ENCODE data around the gene FADS1. TPM values are rescaled to one million over a fixed set of nuclear protein-coding genes. Genes with fewer than 3 reads are reported as not detected.

Gene FADS1
- total RNA-seq, 1 donor from 2014 or later: 47.1 TPM

DNA sequence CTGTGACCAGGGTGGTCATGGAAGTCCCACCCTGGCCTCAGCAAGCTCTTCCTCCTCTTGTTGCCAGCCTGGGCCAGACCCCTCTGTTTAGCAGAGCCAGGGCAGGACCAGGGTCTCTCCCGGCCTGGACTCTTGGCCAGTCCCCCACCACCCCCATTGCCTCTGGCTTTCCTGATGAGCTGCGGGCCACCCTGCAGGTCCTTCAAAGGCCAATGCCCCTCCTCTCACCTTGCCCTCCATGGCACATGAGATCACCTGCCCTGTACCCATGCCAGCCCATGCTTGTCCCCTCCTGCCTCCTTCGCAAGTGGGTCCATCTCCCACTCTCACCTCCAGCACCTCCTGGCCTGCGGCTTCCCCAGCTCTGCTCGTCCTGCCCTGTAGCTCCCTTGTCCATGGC lies 21.7 kb upstream of the FADS1 start:
- no peaks in the 10 kb centered on the region for H3K9me3 ChIP-seq
- H3K27me3 ChIP-seq: no peaks in the 10 kb centered on the region
- peaks cover 39 to 46% of the 10 kb centered on the region in 2 donors for H3K36me3 ChIP-seq
- H3K4me1 ChIP-seq: peaks cover 0 to 18% of the 10 kb centered on the region in 2 donors
- DNase-seq (ENCODE audit: low spot score in 2 of 2): no peak
- TF ChIP-seq, protein P1, sequence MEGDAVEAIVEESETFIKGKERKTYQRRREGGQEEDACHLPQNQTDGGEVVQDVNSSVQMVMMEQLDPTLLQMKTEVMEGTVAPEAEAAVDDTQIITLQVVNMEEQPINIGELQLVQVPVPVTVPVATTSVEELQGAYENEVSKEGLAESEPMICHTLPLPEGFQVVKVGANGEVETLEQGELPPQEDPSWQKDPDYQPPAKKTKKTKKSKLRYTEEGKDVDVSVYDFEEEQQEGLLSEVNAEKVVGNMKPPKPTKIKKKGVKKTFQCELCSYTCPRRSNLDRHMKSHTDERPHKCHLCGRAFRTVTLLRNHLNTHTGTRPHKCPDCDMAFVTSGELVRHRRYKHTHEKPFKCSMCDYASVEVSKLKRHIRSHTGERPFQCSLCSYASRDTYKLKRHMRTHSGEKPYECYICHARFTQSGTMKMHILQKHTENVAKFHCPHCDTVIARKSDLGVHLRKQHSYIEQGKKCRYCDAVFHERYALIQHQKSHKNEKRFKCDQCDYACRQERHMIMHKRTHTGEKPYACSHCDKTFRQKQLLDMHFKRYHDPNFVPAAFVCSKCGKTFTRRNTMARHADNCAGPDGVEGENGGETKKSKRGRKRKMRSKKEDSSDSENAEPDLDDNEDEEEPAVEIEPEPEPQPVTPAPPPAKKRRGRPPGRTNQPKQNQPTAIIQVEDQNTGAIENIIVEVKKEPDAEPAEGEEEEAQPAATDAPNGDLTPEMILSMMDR (IDR thresholded peaks at IDR 0.05): no peak
- intact Hi-C loops (cut with DNase I): no loop called here
- H3K4me3 ChIP-seq: no peak overlapping the region
- H3K27ac ChIP-seq: no peak overlapping the region

DNA sequence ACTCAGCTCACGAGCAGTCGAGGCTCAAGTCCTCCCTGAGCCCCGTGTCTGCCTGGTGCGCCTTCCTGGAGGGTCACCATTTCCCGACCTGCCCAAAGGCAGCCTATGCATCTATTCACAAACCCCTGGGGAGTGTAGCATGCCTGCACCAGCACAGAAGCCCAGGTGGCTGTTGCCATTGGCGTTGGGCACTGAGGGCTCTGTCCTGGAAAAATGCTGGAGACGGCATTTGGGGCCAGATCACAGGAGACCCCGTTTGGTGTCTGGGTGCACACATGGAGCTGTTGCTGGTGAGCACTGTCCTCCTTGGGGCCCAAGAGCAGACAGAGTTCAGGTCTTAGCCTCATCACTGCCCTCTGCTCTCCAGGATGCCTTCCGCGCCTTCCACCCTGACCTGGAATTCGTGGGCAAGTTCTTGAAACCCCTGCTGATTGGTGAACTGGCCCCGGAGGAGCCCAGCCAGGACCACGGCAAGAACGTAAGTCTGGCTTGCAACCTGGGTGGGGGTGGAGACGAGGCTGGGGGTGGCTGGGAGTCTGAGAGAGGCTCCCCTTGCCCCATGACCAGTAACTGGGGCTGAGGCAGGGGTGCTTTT lies 20.7 kb upstream of the FADS1 start:
- H3K27me3 ChIP-seq: no peaks in the 10 kb centered on the region
- H3K9me3 ChIP-seq: no peaks in the 10 kb centered on the region
- no peak for DNase-seq (ENCODE audit: low spot score in 2 of 2)
- H3K36me3 ChIP-seq: peaks cover 29 to 36% of the 10 kb centered on the region in 2 donors
- no peak overlapping the region for H3K4me3 ChIP-seq
- intact Hi-C loops (cut with DNase I): no loop called here
- no peak overlapping the region for H3K27ac ChIP-seq
- H3K4me1 ChIP-seq: peaks cover 0 to 27% of the 10 kb centered on the region in 2 donors
- TF ChIP-seq, protein P1 (IDR thresholded peaks at IDR 0.05): no peak

DNA sequence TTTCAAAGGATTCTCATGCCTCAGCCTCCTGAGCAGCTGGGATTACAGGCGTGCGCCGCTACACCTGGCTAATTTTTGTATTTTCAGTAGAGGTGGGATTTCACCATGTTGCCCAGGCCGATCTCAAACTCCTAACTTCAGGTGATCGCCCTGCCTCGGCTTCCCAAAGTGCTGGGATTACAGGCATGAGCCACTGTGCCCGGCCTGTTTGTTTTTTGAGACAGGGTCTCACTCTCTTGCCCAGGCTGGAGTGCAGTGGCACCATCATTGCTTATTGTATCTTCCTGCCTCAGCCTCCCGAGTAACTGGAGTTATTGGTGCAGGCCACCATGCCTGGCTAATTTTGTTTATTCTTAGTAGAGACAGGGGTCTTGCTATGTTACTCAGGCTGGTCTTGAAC lies 19.4 kb upstream of the FADS1 start:
- no peak for DNase-seq (ENCODE audit: low spot score in 2 of 2)

DNA sequence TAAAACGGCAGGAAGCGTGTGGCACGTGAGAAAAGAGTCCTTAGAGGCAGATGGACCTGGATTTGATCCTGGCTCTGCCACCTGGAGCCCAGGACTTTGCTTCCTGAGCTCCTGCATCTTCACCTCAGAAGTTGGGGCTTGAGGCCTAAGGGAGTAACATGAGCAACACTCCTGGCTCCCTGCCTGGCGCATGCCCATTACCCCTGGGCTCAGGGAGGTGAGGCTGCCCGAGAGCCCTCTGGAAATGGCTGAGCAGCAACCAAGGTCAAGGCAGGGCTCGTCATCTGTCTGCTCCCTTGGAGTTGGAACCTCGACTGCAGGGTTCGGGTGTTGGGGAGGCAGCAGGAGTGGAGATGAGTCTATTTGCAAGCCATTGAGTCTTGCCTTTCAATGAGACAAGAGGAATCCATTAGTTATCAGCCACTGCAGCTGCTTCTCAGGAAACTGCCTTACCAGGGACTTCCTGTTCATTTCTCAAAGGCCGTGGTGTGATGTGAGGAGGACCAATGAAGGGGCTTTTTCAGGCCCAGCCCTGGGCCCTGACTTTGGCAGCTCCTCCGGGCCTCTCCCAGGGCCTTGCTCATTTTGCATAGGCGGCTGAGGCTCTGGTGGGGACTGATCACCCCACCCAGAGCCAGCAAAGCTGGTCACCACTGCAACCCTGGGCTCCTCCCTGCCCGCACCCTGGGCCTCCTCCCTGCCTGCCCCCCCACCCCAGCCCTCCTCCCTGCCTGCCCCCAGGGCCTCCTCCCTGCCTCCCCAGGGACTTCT lies 17.7 kb upstream of the FADS1 start:
- DNase-seq (ENCODE audit: low spot score in 2 of 2): peak in 1 of 2 donors; percentile 84
- H3K4me3 ChIP-seq: no peak overlapping the region
- H3K36me3 ChIP-seq: peaks cover 0 to 6% of the 10 kb centered on the region in 2 donors
- peak overlapping the region; percentile 90 to 92 for H3K27ac ChIP-seq
- no peaks in the 10 kb centered on the region for H3K27me3 ChIP-seq
- intact Hi-C loops (cut with DNase I): loop anchor here (1.0 kb wide), 1 partner anchor 57 kb away; the partner anchor contains the start of gene FADS3
- H3K9me3 ChIP-seq: no peaks in the 10 kb centered on the region
- peaks cover under 1 to 56% of the 10 kb centered on the region in 2 donors for H3K4me1 ChIP-seq
- TF ChIP-seq, protein P1 (IDR thresholded peaks at IDR 0.05): no peak

More for the DNA sequence above, 19.4 kb upstream of the FADS1 start:
- Histone ChIP-seq H3K36me3 (peaks cover 17 to 23% of the 10 kb centered on the region in 2 donors), H3K27ac (peak overlapping the region; percentile 90 to 92), H3K27me3 (no peaks in the 10 kb centered on the region), H3K9me3 (no peaks in the 10 kb centered on the region), H3K4me1 (peaks cover 0 to 40% of the 10 kb centered on the region in 2 donors), H3K4me3 (no peak overlapping the region)
- TF ChIP-seq, protein P1 (IDR thresholded peaks at IDR 0.05): no peak
- intact Hi-C loops (cut with DNase I): no loop called here

DNA sequence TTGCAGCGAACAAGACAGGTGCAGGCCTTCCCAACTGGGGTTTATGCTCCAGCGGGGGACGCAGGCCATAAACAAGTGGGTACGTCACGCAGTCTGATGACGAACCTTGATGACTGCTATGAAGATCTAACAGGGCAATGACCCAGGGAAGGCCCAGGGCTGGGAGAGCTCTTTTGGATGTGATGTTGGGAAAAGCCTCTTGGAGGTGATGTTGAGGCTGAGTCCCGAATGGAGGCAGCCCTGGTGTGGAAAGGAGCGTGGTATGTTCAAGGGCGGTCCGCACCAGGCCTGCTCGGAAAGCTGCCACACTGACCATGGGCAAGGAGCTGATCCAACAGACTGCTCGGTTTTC lies 17.1 kb upstream of the FADS1 start:
- H3K9me3 ChIP-seq: no peaks in the 10 kb centered on the region
- TF ChIP-seq, protein P1 (IDR thresholded peaks at IDR 0.05): no peak
- intact Hi-C loops (cut with DNase I): loop anchor here (1.0 kb wide), 1 partner anchor 57 kb away; the partner anchor contains the start of gene FADS3
- peak overlapping the region; percentile 90 to 92 for H3K27ac ChIP-seq
- H3K4me1 ChIP-seq: peaks cover 2 to 60% of the 10 kb centered on the region in 2 donors
- H3K36me3 ChIP-seq: peaks cover 0 to 6% of the 10 kb centered on the region in 2 donors
- no peaks in the 10 kb centered on the region for H3K27me3 ChIP-seq
- DNase-seq (ENCODE audit: low spot score in 2 of 2): no peak
- H3K4me3 ChIP-seq: no peak overlapping the region
